Activated naive CD4-positive, alpha-beta T cell treated with anti-CD3 and anti-CD28 coated beads, Interleukin-2, amount 10 ng/mL, durations not matched to agents 7 days and 5 days (primary cell): ENCODE measurements around the gene ALX4.

ENCODE experiments used
- CTCF ChIA-PET: fragments of 350-600 bp; sonication (Branson Sonifier 250); formaldehyde crosslinking; loops from one replicate; lab custom pipeline; 2021; ENCODE audit warnings: antibody characterized with exemption; lab: Charles Lee
- DNase-seq: peaks from one replicate; pipeline ENCODE4 v3.0.0-alpha.2; 2020
- H3K27ac Mint-ChIP-seq: one replicate; pipeline ENCODE4 v1.8.0; 2021; ENCODE audit warnings: mild to moderate bottlenecking, moderate library complexity, mixed read lengths
- H3K27me3 Mint-ChIP-seq: one replicate; pipeline ENCODE4 v1.8.0; 2021; ENCODE audit warnings: mild to moderate bottlenecking, mixed read lengths
- H3K36me3 Mint-ChIP-seq: one replicate; pipeline ENCODE4 v1.8.0; 2021; ENCODE audit warnings: mixed read lengths
- H3K4me1 Mint-ChIP-seq: one replicate; pipeline ENCODE4 v1.8.0; 2021; ENCODE audit warnings: mixed read lengths
- H3K4me3 Mint-ChIP-seq: one replicate; pipeline ENCODE4 v1.8.0; 2021; ENCODE audit warnings: mild to moderate bottlenecking, moderate library complexity, mixed read lengths
- H3K9me3 Mint-ChIP-seq: one replicate; pipeline ENCODE4 v1.8.0; 2021; ENCODE audit warnings: mixed read lengths

ALX4 gene

DNA sequence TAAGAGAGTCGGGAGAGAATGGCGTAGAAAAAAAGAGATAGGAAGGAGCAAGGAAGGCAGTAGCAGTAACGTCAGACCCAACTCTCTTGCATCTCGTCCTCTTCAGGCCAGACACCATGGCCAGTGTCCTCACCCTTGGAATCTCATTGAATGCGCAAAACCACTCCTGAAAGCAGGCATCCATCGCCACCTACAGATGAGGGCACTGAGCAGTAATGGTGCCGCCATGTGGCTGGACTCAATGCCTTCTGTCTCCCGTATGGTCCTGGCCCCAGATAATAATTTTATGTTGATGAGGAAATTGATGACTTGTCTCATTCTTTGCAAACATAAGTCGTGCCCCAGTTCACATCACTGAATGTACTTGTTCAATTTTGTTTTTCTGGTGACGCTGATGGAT, 17.8 kb upstream of the ALX4 start:
- H3K36me3 Mint-ChIP-seq = no peaks in the 10 kb centered on the region
- no peaks in the 10 kb centered on the region for H3K4me1 Mint-ChIP-seq
- H3K27ac Mint-ChIP-seq = no peak overlapping the region
- CTCF ChIA-PET = no interaction called here
- H3K4me3 Mint-ChIP-seq = no peak overlapping the region
- DNase-seq = no peak
- peaks cover 91% of the 10 kb centered on the region for H3K27me3 Mint-ChIP-seq
- H3K9me3 Mint-ChIP-seq = no peaks in the 10 kb centered on the region

DNA sequence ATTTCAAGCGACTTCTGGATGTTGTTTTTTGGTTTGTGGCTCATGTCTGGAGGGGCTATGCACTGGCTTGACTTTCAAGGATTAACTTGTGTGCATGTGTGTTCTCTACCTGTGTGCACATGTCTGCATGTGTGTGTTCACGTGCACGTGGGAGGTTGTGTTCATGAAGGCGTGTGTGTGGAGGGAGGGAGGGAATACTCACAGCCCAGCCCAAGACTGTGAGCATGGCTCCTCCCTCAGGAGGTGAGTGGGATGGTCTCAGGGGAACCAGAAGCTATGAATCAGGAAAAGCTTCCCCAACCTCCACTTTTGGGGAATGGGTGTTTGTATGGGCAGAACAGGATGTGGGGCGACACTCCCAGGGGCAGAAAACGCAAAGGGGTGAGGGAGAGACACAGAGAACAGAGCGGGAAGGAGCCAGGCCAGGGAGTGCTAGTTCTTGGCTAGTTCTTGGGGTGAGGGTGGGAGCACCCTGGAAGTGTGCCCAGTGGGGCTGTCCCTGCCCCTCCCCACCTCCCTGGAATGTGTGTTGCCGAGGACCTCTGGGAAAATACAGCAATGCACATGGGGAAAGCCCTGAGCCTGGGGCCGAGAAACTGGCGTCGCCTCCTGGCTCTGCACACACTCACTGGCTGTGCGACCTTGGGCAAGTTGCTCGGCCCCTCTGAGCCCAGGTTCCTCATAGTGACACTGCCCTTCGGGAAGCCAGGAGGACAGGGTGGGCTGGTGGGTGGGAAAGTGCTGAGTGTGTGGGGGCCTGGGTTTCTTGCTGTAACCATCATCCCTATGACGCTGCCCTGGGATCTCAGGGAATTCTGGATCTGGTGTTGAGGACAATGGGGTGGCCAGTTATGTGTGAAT, 16.9 kb upstream of the ALX4 start:
- no peaks in the 10 kb centered on the region for H3K36me3 Mint-ChIP-seq
- no peak overlapping the region for H3K27ac Mint-ChIP-seq
- no peaks in the 10 kb centered on the region for H3K9me3 Mint-ChIP-seq
- CTCF ChIA-PET = no interaction called here
- H3K27me3 Mint-ChIP-seq = peaks cover 91% of the 10 kb centered on the region
- H3K4me3 Mint-ChIP-seq = no peak overlapping the region
- no peaks in the 10 kb centered on the region for H3K4me1 Mint-ChIP-seq
- DNase-seq = no peak

DNA sequence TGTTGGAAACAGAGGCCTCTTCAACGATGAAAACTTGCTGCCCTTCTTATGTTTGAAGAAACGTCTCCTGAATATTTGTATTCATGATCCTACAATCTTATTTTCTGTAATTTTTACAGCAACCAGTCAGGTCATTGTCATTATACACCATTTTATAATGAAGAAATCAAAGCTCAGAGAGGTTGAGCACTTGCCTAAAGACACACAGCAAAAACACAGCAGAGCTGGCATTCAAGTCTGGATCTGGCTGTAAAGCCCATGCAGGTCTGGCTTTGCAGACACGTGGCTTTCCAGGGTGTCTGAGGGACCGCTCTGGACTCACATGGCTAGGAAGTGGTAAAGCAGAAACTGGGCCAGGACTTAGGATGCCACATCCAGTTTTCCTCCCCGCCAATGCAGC, 15.8 kb upstream of the ALX4 start:
- Mint-ChIP-seq H3K27ac (no peak overlapping the region), H3K27me3 (peaks cover 98% of the 10 kb centered on the region), H3K4me3 (no peak overlapping the region), H3K36me3 (no peaks in the 10 kb centered on the region), H3K4me1 (no peaks in the 10 kb centered on the region), H3K9me3 (no peaks in the 10 kb centered on the region)
- DNase-seq = no peak
- CTCF ChIA-PET = no interaction called here

GRCh38 chr11:44324749-44325525, 15.0 kb upstream of the ALX4 start:
- DNase-seq = no peak
- Mint-ChIP-seq H3K4me3 (no peak overlapping the region), H3K4me1 (peaks cover 3% of the 10 kb centered on the region), H3K9me3 (no peaks in the 10 kb centered on the region), H3K27me3 (peaks cover 98% of the 10 kb centered on the region), H3K36me3 (no peaks in the 10 kb centered on the region), H3K27ac (no peak overlapping the region)
- CTCF ChIA-PET = interaction anchor here (1.3 kb wide), 1 partner anchor 229 kb away, joined by 3 read pairs; the partner anchor contains the start of gene EXT2

- no peak overlapping the region for H3K27ac Mint-ChIP-seq
- no peaks in the 10 kb centered on the region for H3K9me3 Mint-ChIP-seq
These were observed 14.3 kb upstream of the ALX4 start for GRCh38 chr11:44324222-44324621.

DNA sequence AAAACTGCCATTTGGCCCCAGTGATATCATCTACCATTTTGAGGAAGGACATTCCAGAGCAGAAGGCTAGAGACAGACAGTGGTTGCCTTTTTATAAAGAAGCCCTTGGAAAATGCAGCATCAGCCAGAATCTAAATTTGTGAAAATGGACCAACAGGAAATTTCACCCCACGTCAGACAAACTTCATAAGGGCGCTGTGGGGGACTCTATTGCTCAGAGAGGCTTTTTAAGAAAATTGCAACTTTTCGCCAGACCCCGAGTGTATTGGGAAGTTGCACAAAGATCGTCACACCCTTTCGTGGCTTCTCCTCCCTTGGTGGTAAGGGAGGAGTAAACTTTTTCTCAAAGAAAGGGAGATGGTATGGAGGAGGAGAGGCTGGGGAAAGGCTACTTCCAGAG, 12.3 kb upstream of the ALX4 start:
- Mint-ChIP-seq H3K9me3 (no peaks in the 10 kb centered on the region), H3K4me3 (no peak overlapping the region), H3K27me3 (peaks cover 99% of the 10 kb centered on the region), H3K4me1 (peaks cover 7% of the 10 kb centered on the region), H3K36me3 (no peaks in the 10 kb centered on the region), H3K27ac (no peak overlapping the region)
- no peak for DNase-seq
- CTCF ChIA-PET = interaction anchor here (0.8 kb wide), 1 partner anchor 37 kb away, joined by 3 read pairs; no protein-coding TSS in a partner anchor

More at GRCh38 chr11:44324222-44324621, 14.3 kb upstream of the ALX4 start:
- Mint-ChIP-seq H3K27me3 (peaks cover 98% of the 10 kb centered on the region), H3K36me3 (no peaks in the 10 kb centered on the region), H3K4me3 (no peak overlapping the region), H3K4me1 (peaks cover 6% of the 10 kb centered on the region)
- CTCF ChIA-PET = interaction anchor here (1.3 kb wide), 1 partner anchor 229 kb away, joined by 3 read pairs; the partner anchor contains the start of gene EXT2
- DNase-seq = no peak

DNA sequence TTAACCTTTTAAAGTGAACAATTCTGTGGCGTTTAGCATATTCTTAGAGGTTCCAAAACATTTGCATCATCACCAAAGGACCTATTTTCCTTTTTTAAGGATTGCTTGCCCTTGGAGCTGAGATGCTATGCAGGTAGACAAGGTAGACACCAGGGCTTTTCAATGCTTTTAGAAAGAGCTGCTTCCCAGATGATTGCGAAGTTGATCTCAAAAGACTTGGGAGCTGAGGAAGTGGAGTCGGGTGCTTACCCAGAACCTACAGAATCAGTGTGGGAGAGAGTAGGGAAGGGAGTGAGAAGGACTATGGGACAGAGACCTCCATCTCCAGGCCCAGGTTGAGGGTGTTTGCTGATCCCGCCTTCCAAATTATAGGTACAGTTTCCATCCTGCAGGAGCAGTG, 11.1 kb upstream of the ALX4 start:
- H3K4me1 Mint-ChIP-seq = peaks cover 12% of the 10 kb centered on the region
- no peak overlapping the region for H3K4me3 Mint-ChIP-seq
- no peak overlapping the region for H3K27ac Mint-ChIP-seq
- H3K36me3 Mint-ChIP-seq = no peaks in the 10 kb centered on the region
- DNase-seq = no peak
- no peaks in the 10 kb centered on the region for H3K9me3 Mint-ChIP-seq
- peaks cover 99% of the 10 kb centered on the region for H3K27me3 Mint-ChIP-seq
- CTCF ChIA-PET = no interaction called here

GRCh38 chr11:44320289-44320973, 10.5 kb upstream of the ALX4 start:
- DNase-seq = no peak

GRCh38 chr11:44319552-44320288, 9.8 kb upstream of the ALX4 start:
- Mint-ChIP-seq H3K4me3 (no peak overlapping the region), H3K9me3 (no peaks in the 10 kb centered on the region), H3K27me3 (peaks cover 99% of the 10 kb centered on the region), H3K27ac (no peak overlapping the region), H3K36me3 (no peaks in the 10 kb centered on the region), H3K4me1 (peaks cover 14% of the 10 kb centered on the region)
- CTCF ChIA-PET = no interaction called here
- DNase-seq = no peak

More at GRCh38 chr11:44320289-44320973, 10.5 kb upstream of the ALX4 start:
- Mint-ChIP-seq H3K4me3 (no peak overlapping the region), H3K27ac (no peak overlapping the region), H3K36me3 (no peaks in the 10 kb centered on the region), H3K9me3 (no peaks in the 10 kb centered on the region), H3K27me3 (peaks cover 99% of the 10 kb centered on the region), H3K4me1 (peaks cover 14% of the 10 kb centered on the region)
- CTCF ChIA-PET = no interaction called here

- Mint-ChIP-seq H3K36me3 (no peaks in the 10 kb centered on the region), H3K4me1 (peaks cover 14% of the 10 kb centered on the region), H3K9me3 (no peaks in the 10 kb centered on the region), H3K27me3 (peaks cover 99% of the 10 kb centered on the region), H3K27ac (no peak overlapping the region), H3K4me3 (no peak overlapping the region)
- no peak for DNase-seq
- CTCF ChIA-PET = no interaction called here
These were observed 9.2 kb upstream of the ALX4 start for GRCh38 chr11:44319170-44319551.

GRCh38 chr11:44318369-44318768, 8.4 kb upstream of the ALX4 start:
- H3K4me3 Mint-ChIP-seq = no peak overlapping the region
- H3K9me3 Mint-ChIP-seq = no peaks in the 10 kb centered on the region
- H3K4me1 Mint-ChIP-seq = peaks cover 14% of the 10 kb centered on the region
- H3K27me3 Mint-ChIP-seq = peaks cover 99% of the 10 kb centered on the region
- CTCF ChIA-PET = no interaction called here
- DNase-seq = no peak
- no peaks in the 10 kb centered on the region for H3K36me3 Mint-ChIP-seq
- H3K27ac Mint-ChIP-seq = no peak overlapping the region

- no peaks in the 10 kb centered on the region for H3K36me3 Mint-ChIP-seq
- no peak overlapping the region for H3K27ac Mint-ChIP-seq
- no peak overlapping the region for H3K4me3 Mint-ChIP-seq
- CTCF ChIA-PET = interaction anchor here (1.7 kb wide), 1 partner anchor 300 kb away, joined by 4 read pairs; no protein-coding TSS in a partner anchor
- H3K9me3 Mint-ChIP-seq = no peaks in the 10 kb centered on the region
- DNase-seq = no peak
- H3K4me1 Mint-ChIP-seq = peaks cover 14% of the 10 kb centered on the region
- H3K27me3 Mint-ChIP-seq = peaks cover 100% of the 10 kb centered on the region
These were observed 6.8 kb upstream of the ALX4 start for GRCh38 chr11:44316659-44317240.

DNA sequence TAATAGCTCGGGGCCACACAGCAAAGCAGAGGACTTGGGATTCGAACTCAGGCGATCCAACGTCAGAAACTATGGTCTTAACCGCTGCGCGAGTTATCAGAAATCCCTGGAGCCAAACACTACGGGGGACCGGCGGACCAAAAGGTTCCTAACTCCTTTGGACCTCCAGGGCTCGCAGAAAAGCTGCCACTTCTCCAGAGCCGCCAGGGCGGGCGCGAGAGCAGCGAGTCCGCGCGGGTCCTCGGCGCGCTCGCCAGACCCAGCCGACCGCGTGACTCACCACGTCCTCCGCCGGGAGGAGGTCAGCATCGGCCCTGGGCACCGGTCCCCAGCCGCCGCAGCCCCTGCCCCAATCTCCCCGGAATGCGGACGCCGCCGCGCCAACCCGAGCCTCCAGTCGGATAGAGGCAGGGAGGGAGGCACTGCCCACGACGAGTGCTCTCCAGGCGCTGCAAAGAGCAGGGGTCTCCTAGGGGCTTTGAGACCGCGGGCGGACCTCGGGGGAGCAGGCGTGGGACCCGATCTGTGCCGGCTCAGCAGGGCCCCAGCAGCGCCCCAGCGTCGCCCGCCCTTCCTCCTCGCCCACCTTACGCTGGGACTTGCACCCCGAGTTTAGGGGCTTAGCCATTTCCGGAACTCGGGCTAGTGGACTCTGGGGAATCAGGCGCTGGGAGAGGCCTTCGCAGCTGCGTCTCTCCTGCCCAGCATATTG, 6.2 kb upstream of the ALX4 start:
- no peak overlapping the region for H3K27ac Mint-ChIP-seq
- no peak overlapping the region for H3K4me3 Mint-ChIP-seq
- H3K27me3 Mint-ChIP-seq = peaks cover 100% of the 10 kb centered on the region
- no peak for DNase-seq
- CTCF ChIA-PET = interaction anchor here (1.7 kb wide), 1 partner anchor 301 kb away, joined by 4 read pairs; no protein-coding TSS in a partner anchor
- no peaks in the 10 kb centered on the region for H3K9me3 Mint-ChIP-seq
- peaks cover 14% of the 10 kb centered on the region for H3K4me1 Mint-ChIP-seq
- no peaks in the 10 kb centered on the region for H3K36me3 Mint-ChIP-seq
